PC-3 (cell line): Measurements from ENCODE around the gene LSP1. TPM values are rescaled to one million over a fixed set of nuclear protein-coding genes. Genes with fewer than 3 reads are reported as not detected.

ENCODE experiments used
- ATAC-seq: fragments of 200-7000 bp; cut with Tn5 transposase; 2 replicates; pipeline ENCODE4 v1.9.1; 2020; ENCODE audit warnings: mild to moderate bottlenecking, moderate library complexity
- BruUV-seq: library from RNA; stranded (reverse); fragments of 400-500 nt; replicated peaks from 2 replicates; lab custom pipeline; 2021; lab: Mats Ljungman, UMichigan
- CTCF ChIA-PET: fragments of 300-600 bp; sonication (Branson Sonifier 250); formaldehyde crosslinking; loops from one replicate; lab custom pipeline; 2022; ENCODE audit warnings: antibody characterized with exemption; lab: Charles Lee
- POLR2A ChIA-PET: fragments of 300-600 bp; sonication (Branson Sonifier 250); formaldehyde crosslinking; loops from one replicate; lab custom pipeline; 2022; ENCODE audit warnings: antibody characterized with exemption; ENCODE audit not compliant: unreplicated experiment; lab: Charles Lee
- DNase-seq: peaks from one replicate; pipeline ENCODE4 v3.0.0-alpha.2; 2015
- H2AFZ ChIP-seq: fragments of 300-600 bp; sonication (generic); 2 replicates; pipeline ENCODE4 v1.6.0; 2016; ENCODE audit warnings: antibody characterized with exemption, low read length
- H3F3A ChIP-seq: fragments of 300-600 bp; sonication (generic); one replicate; pipeline ENCODE4 v1.6.0; 2017; ENCODE audit warnings: antibody characterized with exemption, low read length, control low read depth, mild to moderate bottlenecking; ENCODE audit not compliant: unreplicated experiment
- H3K27ac ChIP-seq: fragments of 300-600 bp; sonication (generic); 2 replicates; pipeline ENCODE4 v1.5.1; 2016; ENCODE audit warnings: mild to moderate bottlenecking, low read length
- H3K27me3 ChIP-seq: fragments of 300-600 bp; sonication (generic); 2 replicates; pipeline ENCODE4 v1.6.1; 2016; ENCODE audit warnings: low read length, mixed read lengths
- H3K36me3 ChIP-seq: fragments of 300-600 bp; sonication (generic); 2 replicates; pipeline ENCODE4 v1.6.1; 2016; ENCODE audit warnings: low read depth, mixed run types, low read length, mixed read lengths
- H3K4me1 ChIP-seq: fragments of 300-600 bp; sonication (generic); 2 replicates; pipeline ENCODE4 v1.5.1; 2016; ENCODE audit warnings: low read length; ENCODE audit not compliant: insufficient read depth
- H3K4me2 ChIP-seq: fragments of 300-600 bp; sonication (generic); 2 replicates; pipeline ENCODE4 v1.6.0; 2016; ENCODE audit warnings: low read length
- H3K4me3 ChIP-seq: fragments of 300-600 bp; sonication (generic); 2 replicates; pipeline ENCODE4 v1.5.1; 2016; ENCODE audit warnings: mild to moderate bottlenecking, low read length, mixed read lengths
- H3K79me2 ChIP-seq: fragments of 300-600 bp; sonication (generic); 2 replicates; pipeline ENCODE4 v1.6.1; 2017; ENCODE audit warnings: low read length, mixed read lengths
- H3K9ac ChIP-seq: fragments of 300-600 bp; sonication (generic); 2 replicates; pipeline ENCODE4 v1.6.0; 2016; ENCODE audit warnings: mild to moderate bottlenecking, low read length
- H3K9me2 ChIP-seq: fragments of 300-600 bp; sonication (generic); replicated peaks from 2 replicates; pipeline ENCODE4 v1.6.1; 2016; ENCODE audit warnings: mixed run types, low read length, mixed read lengths
- H3K9me3 ChIP-seq: fragments of 300-600 bp; sonication (generic); 2 replicates; pipeline ENCODE4 v1.6.1; 2016; ENCODE audit warnings: low read length, mixed read lengths
- H4K20me1 ChIP-seq: fragments of 300-600 bp; sonication (generic); 2 replicates; pipeline ENCODE4 v1.6.1; 2016; ENCODE audit warnings: low read length, mixed read lengths
- CTCF ChIP-seq: fragments of 300-600 bp; sonication (generic); conservative IDR thresholded peaks from 2 replicates; pipeline ENCODE4 v1.5.1; 2017; ENCODE audit warnings: antibody characterized with exemption, low read depth, mild to moderate bottlenecking, low read length
- EZH2 ChIP-seq: fragments of 300-600 bp; sonication (generic); IDR thresholded peaks from one replicate; pipeline ENCODE4 v1.6.1; 2017; ENCODE audit warnings: antibody characterized with exemption, mild to moderate bottlenecking, low read length; ENCODE audit not compliant: unreplicated experiment
- EZH2phosphoT487 ChIP-seq: fragments of 300-600 bp; sonication (generic); IDR thresholded peaks from 2 replicates; pipeline ENCODE4 v1.6.1; 2018; ENCODE audit warnings: mild to moderate bottlenecking, antibody characterized with exemption, low read length, borderline replicate concordance
- intact Hi-C: fragments of 100-400 bp; cut with micrococcal nuclease; formaldehyde crosslinking; loops from 2 replicates; pipeline ENCODE4 v1.9.0; 2023
- total RNA-seq: library from RNA; depleted of rRNA; stranded (reverse); fragments of >200 nt; gene quantifications from 2 replicates; pipeline ENCODE4 v1.2.3, GENCODE V29; 2014

The LSP1 gene
- total RNA-seq, 1 experiment from 2014 or later: not detected

- Histone ChIP-seq H3K36me3 (no peaks in the 10 kb centered on the region), H3K9ac (no peak overlapping the region), H3K4me3 (no peak overlapping the region), H3K9me3 (no peaks in the 10 kb centered on the region), H3K9me2 (no peaks in the 10 kb centered on the region), H3K79me2 (no peaks in the 10 kb centered on the region), H3K27ac (no peak overlapping the region), H2AFZ (no peak overlapping the region), H3K27me3 (no peaks in the 10 kb centered on the region), H3F3A (no peaks in the 10 kb centered on the region), H3K4me1 (no peaks in the 10 kb centered on the region), H3K4me2 (no peak overlapping the region), H4K20me1 (no peaks in the 10 kb centered on the region)
- intact Hi-C loops: no loop called here
- BruUV-seq: no TSS peak
- DNase-seq (no peak), ATAC-seq (no peak)
- CTCF ChIA-PET: no interaction called here
- POLR2A ChIA-PET: no interaction called here
- TF ChIP-seq EZH2: no peak
- no peak for TF ChIP-seq CTCF
- TF ChIP-seq EZH2phosphoT487: no peak
Measured at GRCh38 chr11:1856306-1857005, 3.6 kb downstream of the LSP1 start.

- Histone ChIP-seq H3K36me3 (no peaks in the 10 kb centered on the region), H3K4me2 (no peak overlapping the region), H3K4me3 (no peak overlapping the region), H4K20me1 (no peaks in the 10 kb centered on the region), H3K9me2 (no peaks in the 10 kb centered on the region), H3K27ac (no peak overlapping the region), H3K79me2 (no peaks in the 10 kb centered on the region), H2AFZ (no peak overlapping the region), H3F3A (no peaks in the 10 kb centered on the region), H3K9ac (no peak overlapping the region), H3K4me1 (no peaks in the 10 kb centered on the region), H3K27me3 (no peaks in the 10 kb centered on the region), H3K9me3 (no peaks in the 10 kb centered on the region)
- no TSS peak for BruUV-seq
- intact Hi-C loops: no loop called here
- ChIA-PET CTCF (no interaction called here), POLR2A (no interaction called here)
- TF ChIP-seq CTCF: no peak
- no peak for TF ChIP-seq EZH2
- no peak for TF ChIP-seq EZH2phosphoT487
- ATAC-seq (no peak), DNase-seq (no peak)
Measured at GRCh38 chr11:1857064-1857463, 4.2 kb downstream of the LSP1 start.

- ChIA-PET CTCF (no interaction called here), POLR2A (no interaction called here)
- TF ChIP-seq CTCF (no peak), EZH2 (no peak), EZH2phosphoT487 (no peak)
- DNase-seq: no peak
- Histone ChIP-seq H3K4me2 (no peak overlapping the region), H3K36me3 (no peaks in the 10 kb centered on the region), H3K27me3 (no peaks in the 10 kb centered on the region), H3K9me2 (no peaks in the 10 kb centered on the region), H3K9me3 (no peaks in the 10 kb centered on the region), H3K4me1 (peaks cover 1% of the 10 kb centered on the region), H2AFZ (no peak overlapping the region), H3K79me2 (no peaks in the 10 kb centered on the region), H4K20me1 (no peaks in the 10 kb centered on the region), H3K4me3 (no peak overlapping the region), H3F3A (no peaks in the 10 kb centered on the region), H3K27ac (no peak overlapping the region), H3K9ac (no peak overlapping the region)
- intact Hi-C loops: no loop called here
- BruUV-seq: no TSS peak
- no peak for ATAC-seq
Measured at GRCh38 chr11:1858154-1858553, 5.3 kb downstream of the LSP1 start.
